Endothelial cell of umbilical vein (primary cell): ENCODE data around the gene KIRREL2. TPM values are rescaled to one million over a fixed set of nuclear protein-coding genes. Genes with fewer than 3 reads are reported as not detected.

Source experiments
- BruUV-seq: library from RNA; stranded (reverse); fragments of 400-500 nt; replicated peaks from 2 replicates; lab custom pipeline; 2021; lab: Mats Ljungman, UMichigan
- CTCF ChIA-PET: fragments of 300-600, 350-600 bp; sonication (Branson Sonifier 250); formaldehyde crosslinking; loops from one replicate; lab custom pipeline; 2021; ENCODE audit warnings: antibody characterized with exemption, inconsistent platforms; lab: Charles Lee
- POLR2A ChIA-PET: fragments of 300-600, 350-600 bp; sonication (Branson Sonifier 250); formaldehyde crosslinking; loops from one replicate; lab custom pipeline; 2021; ENCODE audit warnings: antibody characterized with exemption, inconsistent platforms; lab: Charles Lee
- DNase-seq: peaks from one replicate; pipeline ENCODE4 v3.0.0-alpha.2; 2011; ENCODE audit warnings: low read depth, low spot score
- FAIRE-seq: peaks from 2 replicates; lab custom pipeline; 2011; peaks lifted over from hg19 to GRCh38; lab: Jason Lieb, UNC
- H2AFZ ChIP-seq: 2 replicates; pipeline ENCODE4 v1.6.0; 2012; ENCODE audit warnings: low read depth, low read length, control low read depth, inconsistent platforms
- H3K27ac ChIP-seq: 2 replicates; pipeline ENCODE4 v1.5.1; 2011; ENCODE audit warnings: low read depth, mild to moderate bottlenecking, control low read depth, low read length, moderate library complexity; ENCODE audit not compliant: insufficient read depth
- H3K27me3 ChIP-seq, 2 experiments: 2 replicates each; pipeline versions ENCODE4 v1.6.0 to v1.6.1; 2011; ENCODE audit warnings: low read length in 2 of 2, mixed read lengths in 1 of 2; ENCODE audit not compliant: control insufficient read depth in 2 of 2, insufficient read depth in 2 of 2
- H3K36me3 ChIP-seq, 2 experiments: 2 replicates in 1 of 2; 3 replicates in 1 of 2; pipeline ENCODE4 v1.5.1; 2011; ENCODE audit warnings: low read length in 2 of 2, mild to moderate bottlenecking in 1 of 2, moderate library complexity in 1 of 2; ENCODE audit not compliant: control insufficient read depth in 2 of 2, insufficient read depth in 2 of 2; ENCODE audit errors: extremely low read depth in 1 of 2
- H3K4me1 ChIP-seq: 3 replicates; pipeline ENCODE4 v1.5.1; 2011; ENCODE audit warnings: mild to moderate bottlenecking, low read length; ENCODE audit not compliant: control insufficient read depth, insufficient read depth; ENCODE audit errors: extremely low read depth
- H3K4me2 ChIP-seq: 2 replicates; pipeline ENCODE4 v1.6.1; 2011; ENCODE audit warnings: low read length, control low read depth, mixed read lengths; ENCODE audit not compliant: insufficient read depth
- H3K4me3 ChIP-seq, 3 experiments: fragments of 200-600 bp in 1 of 3; sonication (generic), shearing (Covaris generic) in 1 of 3; replicated peaks in 1 of 3; 2 replicates each; pipeline ENCODE4 v1.5.1; 2011 to 2016; ENCODE audit warnings: control low read depth in 3 of 3, low read length in 3 of 3, mild to moderate bottlenecking in 2 of 3, inconsistent platforms in 1 of 3, low read depth in 1 of 3, moderate library complexity in 1 of 3; ENCODE audit not compliant: insufficient read depth in 1 of 3
- H3K79me2 ChIP-seq: 2 replicates; pipeline ENCODE4 v1.6.0; 2012; ENCODE audit warnings: low read length, inconsistent platforms; ENCODE audit not compliant: control insufficient read depth, insufficient read depth
- H3K9ac ChIP-seq: replicated peaks from 2 replicates; pipeline ENCODE3; 2011; ENCODE audit warnings: low read length, control low read depth; ENCODE audit not compliant: insufficient read depth; ENCODE audit errors: extremely low read depth
- H3K9me1 ChIP-seq: replicated peaks from 3 replicates; pipeline ENCODE4 v1.6.0; 2011; ENCODE audit warnings: mild to moderate bottlenecking, low read length; ENCODE audit not compliant: control insufficient read depth, insufficient read depth; ENCODE audit errors: extremely low read depth
- H3K9me3 ChIP-seq: replicated peaks from 2 replicates; pipeline ENCODE4 v1.5.1; 2012; ENCODE audit warnings: low read length, inconsistent platforms; ENCODE audit not compliant: control insufficient read depth, insufficient read depth
- H4K20me1 ChIP-seq: replicated peaks from 2 replicates; pipeline ENCODE3; 2011; ENCODE audit warnings: mild to moderate bottlenecking, low read length; ENCODE audit not compliant: control insufficient read depth, insufficient read depth; ENCODE audit errors: extremely low read depth
- CTCF ChIP-seq, 2 donors: IDR thresholded peaks; 1 replicate in 1 of 2; 2 replicates in 1 of 2; pipeline ENCODE4 v1.5.1; 2011; ENCODE audit warnings: low read length in 2 of 2, mild to moderate bottlenecking in 2 of 2, moderate library complexity in 2 of 2, control low read depth in 1 of 2, inconsistent platforms in 1 of 2, low read depth in 1 of 2; ENCODE audit not compliant: insufficient read depth in 1 of 2; ENCODE audit errors: extremely low read depth in 1 of 2
- EZH2 ChIP-seq: IDR thresholded peaks from 2 replicates; pipeline ENCODE4 v1.6.1; 2012; ENCODE audit warnings: borderline replicate concordance, low read depth, mild to moderate bottlenecking, moderate library complexity, low read length, inconsistent platforms; ENCODE audit not compliant: severe bottlenecking
- FOS ChIP-seq: IDR thresholded peaks from 2 replicates; pipeline ENCODE4 v1.6.1; 2011; ENCODE audit warnings: mild to moderate bottlenecking, low read length, moderate library complexity, borderline replicate concordance; ENCODE audit not compliant: insufficient read depth
- GATA2 ChIP-seq: IDR thresholded peaks from 2 replicates; pipeline ENCODE4 v1.7.0; 2011; ENCODE audit warnings: low read depth, mild to moderate bottlenecking, moderate library complexity, mixed read lengths, low read length; ENCODE audit not compliant: insufficient read length, insufficient read depth
- MAX ChIP-seq: IDR thresholded peaks from 2 replicates; pipeline ENCODE4 v1.6.1; 2011; ENCODE audit not compliant: insufficient read depth, insufficient read length
- POLR2A ChIP-seq: IDR thresholded peaks from 2 replicates; pipeline ENCODE4 v1.6.1; 2012; ENCODE audit warnings: low read depth, mild to moderate bottlenecking, control low read depth, low read length
- POLR2AphosphoS5 ChIP-seq: IDR thresholded peaks from 2 replicates; pipeline ENCODE4 v1.6.1; 2012; ENCODE audit warnings: low read depth, mild to moderate bottlenecking, control low read depth, low read length, moderate library complexity; ENCODE audit not compliant: insufficient read depth
- dilution Hi-C: fragments of 300-500 bp; cut with MboI; formaldehyde crosslinking; loops from one replicate; pipeline ENCODE4 v1.15.0; 2019; ENCODE audit warnings: low sequenced_read_pairs; ENCODE audit not compliant: extremely low pct_ligation_motif_present
- intact Hi-C: fragments of 100-400 bp; cut with micrococcal nuclease; formaldehyde crosslinking; loops from one replicate; pipeline ENCODE4 v1.10.0; 2022
- polyA plus RNA-seq, 4 experiments: library from polyadenylated mRNA; depleted of rRNA in 3 of 4; stranded (reverse) in 3 of 4; unstranded in 1 of 4; fragments of >200 nt; gene quantifications; 2 replicates each; pipeline versions ENCODE4 v1.2.1 to v1.2.3, GENCODE V29; 2011 to 2012; ENCODE audit warnings: missing spikeins in 1 of 4
- total RNA-seq: library from RNA; stranded (reverse); gene quantifications from 2 replicates; pipeline ENCODE4 v1.2.3, GENCODE V29; 2021

Gene KIRREL2
- total and polyA plus RNA-seq, 2 donors (not counting 3 experiments of a cell fraction or from before 2014, with no cell fraction given) = not detected

GRCh38 chr19:35885225-35885738 is 28.6 kb downstream of the KIRREL2 start:
- FAIRE-seq (no peak), DNase-seq (no peak)
- H4K20me1 ChIP-seq = no peaks in the 10 kb centered on the region
- no peaks in the 10 kb centered on the region for H3K4me1 ChIP-seq
- ChIA-PET CTCF (interaction anchor here (1.9 kb wide), 1 partner anchor 46 kb away, joined by 5 read pairs; no protein-coding TSS in a partner anchor), POLR2A (no interaction called here)
- no peak overlapping the region for H3K27ac ChIP-seq
- H3K79me2 ChIP-seq = no peaks in the 10 kb centered on the region
- H3K4me2 ChIP-seq = no peak overlapping the region
- H3K36me3 ChIP-seq = peaks cover 0 to 15% of the 10 kb centered on the region in 2 experiments
- BruUV-seq = no TSS peak
- no peak overlapping the region for H3K4me3 ChIP-seq
- H3K27me3 ChIP-seq = no peaks in the 10 kb centered on the region
- no peaks in the 10 kb centered on the region for H3K9me1 ChIP-seq
- no peak for TF ChIP-seq CTCF (IDR thresholded peaks at IDR 0.05; ENCODE audit: extremely low read depth in 1 of 2, insufficient read depth in 1 of 2, low read depth in 1 of 2, low read length in 2 of 2)
- TF ChIP-seq GATA2 = no peak
- no peak for TF ChIP-seq FOS
- TF ChIP-seq EZH2 = no peak
- TF ChIP-seq POLR2A = no peak
- TF ChIP-seq POLR2AphosphoS5 = no peak
- no peak for TF ChIP-seq MAX
- dilution Hi-C loops = no loop called here
- no peak overlapping the region for H3K9ac ChIP-seq
- no peak overlapping the region for H2AFZ ChIP-seq
- intact Hi-C loops = no loop called here
- no peaks in the 10 kb centered on the region for H3K9me3 ChIP-seq
